DND-41 (cell line): ENCODE measurements around the gene MFAP3L.

Source experiments
- EZH2 ChIP-seq: IDR thresholded peaks from 3 replicates; pipeline ENCODE4 v1.6.1; 2012; ENCODE audit warnings: borderline replicate concordance, low read depth, mild to moderate bottlenecking, moderate library complexity, low read length, inconsistent platforms; ENCODE audit not compliant: severe bottlenecking
- TF ChIP-seq, protein P1 (sequence below): IDR thresholded peaks from 2 replicates; pipeline ENCODE4 v1.5.1; 2012; ENCODE audit warnings: borderline replicate concordance, low read length, moderate library complexity, mild to moderate bottlenecking; ENCODE audit not compliant: poor library complexity, severe bottlenecking; ENCODE audit errors: extremely low read depth

DNA sequence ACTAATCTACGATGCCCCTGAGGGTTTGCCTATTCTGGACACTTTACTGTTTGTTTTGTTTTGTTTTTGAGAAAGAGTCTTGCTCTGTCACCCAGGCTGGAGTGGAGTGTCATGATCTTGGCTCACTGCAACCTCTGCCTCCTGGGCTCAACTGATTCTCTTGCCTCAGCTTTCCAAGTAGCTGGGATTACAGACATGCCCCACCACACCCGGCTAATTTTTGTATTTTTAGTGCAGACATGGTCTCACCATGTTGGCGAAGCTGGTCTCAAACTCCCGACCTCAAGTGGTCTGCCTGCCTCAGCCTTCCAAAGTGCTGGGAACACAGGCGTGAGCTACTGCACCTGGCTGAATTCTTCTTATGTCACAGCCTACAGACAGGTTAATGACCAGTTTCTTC is 70.7 kb downstream of the MFAP3L start:
- TF ChIP-seq, protein P1, sequence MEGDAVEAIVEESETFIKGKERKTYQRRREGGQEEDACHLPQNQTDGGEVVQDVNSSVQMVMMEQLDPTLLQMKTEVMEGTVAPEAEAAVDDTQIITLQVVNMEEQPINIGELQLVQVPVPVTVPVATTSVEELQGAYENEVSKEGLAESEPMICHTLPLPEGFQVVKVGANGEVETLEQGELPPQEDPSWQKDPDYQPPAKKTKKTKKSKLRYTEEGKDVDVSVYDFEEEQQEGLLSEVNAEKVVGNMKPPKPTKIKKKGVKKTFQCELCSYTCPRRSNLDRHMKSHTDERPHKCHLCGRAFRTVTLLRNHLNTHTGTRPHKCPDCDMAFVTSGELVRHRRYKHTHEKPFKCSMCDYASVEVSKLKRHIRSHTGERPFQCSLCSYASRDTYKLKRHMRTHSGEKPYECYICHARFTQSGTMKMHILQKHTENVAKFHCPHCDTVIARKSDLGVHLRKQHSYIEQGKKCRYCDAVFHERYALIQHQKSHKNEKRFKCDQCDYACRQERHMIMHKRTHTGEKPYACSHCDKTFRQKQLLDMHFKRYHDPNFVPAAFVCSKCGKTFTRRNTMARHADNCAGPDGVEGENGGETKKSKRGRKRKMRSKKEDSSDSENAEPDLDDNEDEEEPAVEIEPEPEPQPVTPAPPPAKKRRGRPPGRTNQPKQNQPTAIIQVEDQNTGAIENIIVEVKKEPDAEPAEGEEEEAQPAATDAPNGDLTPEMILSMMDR = no peak
- no peak for TF ChIP-seq EZH2
